Hematopoietic multipotent progenitor cell treated with erythropoietin and hydrocortisone succinate and interleukin-3 and kit ligand, for 15 days (in vitro differentiated cells): ENCODE results near the gene GP9.
A peak's percentile ranks its signal among the peaks of the same experiment; 100 is the strongest.

ENCODE experiments used
- DNase-seq: peaks from one replicate; pipeline ENCODE4 v3.0.0-alpha.2; 2015; ENCODE audit warnings: low spot score

The GP9 gene

GRCh38 chr3:129028866-129029265 lies 31.7 kb upstream of the GP9 start:
- no peak for DNase-seq

- DNase-seq: no peak
Observed at GRCh38 chr3:129030611-129031010, 30.0 kb upstream of the GP9 start.

- no peak for DNase-seq
Observed at GRCh38 chr3:129031476-129032215, 28.9 kb upstream of the GP9 start.

GRCh38 chr3:129032716-129033115 lies 27.9 kb upstream of the GP9 start:
- DNase-seq: no peak

- DNase-seq: no peak
Observed at GRCh38 chr3:129033151-129033550, 27.4 kb upstream of the GP9 start.

GRCh38 chr3:129033633-129034321 lies 26.8 kb upstream of the GP9 start:
- DNase-seq: no peak

GRCh38 chr3:129034642-129035041 lies 25.9 kb upstream of the GP9 start:
- DNase-seq: no peak

- DNase-seq: no peak
Observed at GRCh38 chr3:129035360-129036221, 25.0 kb upstream of the GP9 start.

- no peak for DNase-seq
Observed at GRCh38 chr3:129036222-129037092, 24.1 kb upstream of the GP9 start.

GRCh38 chr3:129037093-129037419 lies 23.5 kb upstream of the GP9 start:
- no peak for DNase-seq

GRCh38 chr3:129038121-129038855 lies 22.3 kb upstream of the GP9 start:
- no peak for DNase-seq

- peak; percentile 45 for DNase-seq
Observed at GRCh38 chr3:129039271-129040038, 21.1 kb upstream of the GP9 start.

- DNase-seq: no peak
Observed at GRCh38 chr3:129040039-129040336, 20.6 kb upstream of the GP9 start.

GRCh38 chr3:129040579-129041300 lies 19.8 kb upstream of the GP9 start:
- DNase-seq: no peak

GRCh38 chr3:129045675-129046036 lies 14.9 kb upstream of the GP9 start:
- peak; percentile 35 for DNase-seq

GRCh38 chr3:129046037-129046731 lies 14.4 kb upstream of the GP9 start:
- DNase-seq: no peak

GRCh38 chr3:129046732-129047552 lies 13.6 kb upstream of the GP9 start:
- no peak for DNase-seq

GRCh38 chr3:129047553-129047839 lies 13.1 kb upstream of the GP9 start:
- DNase-seq: no peak
